Measurements from ENCODE around the gene UTP18. TPM values are rescaled to one million over a fixed set of nuclear protein-coding genes. Genes with fewer than 3 reads are reported as not detected.
A peak's percentile ranks its signal among the peaks of the same experiment; 100 is the strongest.

UTP18 gene
- total and polyA plus RNA-seq, 2 of the 13 experiments (the other 11 are each of a cell fraction or from before 2014, with no cell fraction given): 35.2 to 104 TPM

- TF ChIP-seq MYPOP (CRISPR knock-in tag; IDR thresholded peaks at IDR 0.05) (peak; percentile 88), ZNF276 (CRISPR knock-in tag; IDR thresholded peaks at IDR 0.05; ENCODE audit: low read depth) (peak; percentile 99), ZNF101 (CRISPR knock-in tag; IDR thresholded peaks at IDR 0.05; ENCODE audit: borderline replicate concordance, low read depth) (peak; percentile 96), SYNCRIP (IDR thresholded peaks at IDR 0.05; ENCODE audit: insufficient read depth, low read depth, low read length) (no peak), RXRB (CRISPR knock-in tag; IDR thresholded peaks at IDR 0.05; ENCODE audit: borderline replicate concordance) (peak; percentile 35; the same call in 1 of the 2 replicates), ZSCAN21 (CRISPR knock-in tag; IDR thresholded peaks at IDR 0.05; ENCODE audit: borderline replicate concordance) (peak; percentile 86), ZXDC (CRISPR knock-in tag; IDR thresholded peaks at IDR 0.05) (peak; percentile 33; the same call in 1 of the 2 replicates), ELF4 (CRISPR knock-in tag; IDR thresholded peaks at IDR 0.05; ENCODE audit: borderline replicate concordance) (peak; percentile 88; the same call in 1 of the 2 replicates), AGO2 (optimal IDR thresholded peaks at IDR 0.05; ENCODE audit: low read depth, low read length) (peak; percentile 95), ZNF644 (CRISPR knock-in tag; IDR thresholded peaks at IDR 0.05; ENCODE audit: low read depth) (no peak), MXD4 (CRISPR knock-in tag; IDR thresholded peaks at IDR 0.05) (peak; percentile 80), HMG20A (CRISPR knock-in tag; IDR thresholded peaks at IDR 0.05; ENCODE audit: borderline replicate concordance) (no peak; the same call in none of the 2 replicates), DNMT1 (CRISPR knock-in tag; IDR thresholded peaks at IDR 0.05) (peak; percentile 94), CTCF (CRISPR knock-in tag; IDR thresholded peaks at IDR 0.05) (no peak), HNRNPL (IDR thresholded peaks at IDR 0.05; ENCODE audit: low read depth, low read length) (no peak), ZNF3 (CRISPR knock-in tag; IDR thresholded peaks at IDR 0.05) (0 out of 2 replicates have a peak, but pooled peaks have one; percentile 28), ZNF235 (CRISPR knock-in tag; IDR thresholded peaks at IDR 0.05; ENCODE audit: borderline replicate concordance) (peak; percentile 57; the same call in 1 of the 2 replicates), FOXO1 (CRISPR knock-in tag; IDR thresholded peaks at IDR 0.05) (no peak), CHCHD3 (CRISPR knock-in tag; IDR thresholded peaks at IDR 0.05) (peak; percentile 91), ZNF20 (CRISPR knock-in tag; IDR thresholded peaks at IDR 0.05) (no peak), MAFG (CRISPR knock-in tag; IDR thresholded peaks at IDR 0.05) (no peak), ZNF674 (CRISPR knock-in tag; IDR thresholded peaks at IDR 0.05; ENCODE audit: low read depth) (no peak), MBNL3 (CRISPR knock-in tag; conservative IDR thresholded peaks at IDR 0.05) (0 out of 2 replicates have a peak, but pooled peaks have one; percentile 54)
Observed at GRCh38 chr17:51260237-51261023, at the start of gene UTP18 (continued).

Measured in HepG2 (cell line).